ENCODE measurements around the gene FECH. TPM values are rescaled to one million over a fixed set of nuclear protein-coding genes. Genes with fewer than 3 reads are reported as not detected.

Gene FECH
- total and polyA plus RNA-seq, 9 of the 15 experiments (the other 6 are each of a cell fraction or from before 2014, with no cell fraction given), result 19.8 to 170 (median 56.8) TPM

GRCh38 chr18:57629422-57629821, 42.9 kb upstream of the FECH start:
- H3K4me1 ChIP-seq (replicated peaks in 1 of 2; ENCODE audit: control insufficient read depth in 2 of 2, insufficient read depth in 2 of 2, low read length in 2 of 2), result peaks cover 6 to 13% of the 10 kb centered on the region in 2 experiments; a peak in 4 of 5 replicates
- H3K36me3 ChIP-seq (ENCODE audit: control insufficient read depth, insufficient read depth, low read length), result no peaks in the 10 kb centered on the region
- H3K9me3 ChIP-seq (replicated peaks; ENCODE audit: control insufficient read depth, insufficient read depth, low read depth, low read length), result no peaks in the 10 kb centered on the region
- in situ Hi-C loops (cut with MboI) (loop anchor here (10.0 to 25.0 kb wide), 2 partner anchors 233 to 495 kb away; no protein-coding TSS in a partner anchor), intact Hi-C loops (cut with micrococcal nuclease) (no loop called here)
- no peak overlapping the region for H3K4me3 ChIP-seq
- ATAC-seq (no peak), DNase-seq (ENCODE audit: extremely low read depth in 1 of 4, low spot score in 3 of 4) (no peak), FAIRE-seq (no peak)
- H4K20me1 ChIP-seq (replicated peaks; ENCODE audit: control insufficient read depth, insufficient read depth, low read length), result no peaks in the 10 kb centered on the region
- H3K9me1 ChIP-seq (ENCODE audit: control insufficient read depth, insufficient read depth, low read length), result no peaks in the 10 kb centered on the region
- TF ChIP-seq NFIC (IDR thresholded peaks at IDR 0.05) (no peak), PRMT5 (CRISPR knock-in tag; IDR thresholded peaks at IDR 0.05) (no peak)
- CTCF ChIA-PET (ENCODE audit: low intra/inter-chr PET ratio), result interaction anchor here (1.1 kb wide), 1 partner anchor 494 kb away, joined by 5 read pairs; no protein-coding TSS in a partner anchor
- peak overlapping the region; percentile 100 for H2AFZ ChIP-seq (ENCODE audit: low read depth, low read length)
- 100% methylated on average over 5 of the region's 9 CpGs for WGBS (ENCODE audit: insufficient coverage, low coverage, missing lambda C conversion rate)
- no peaks in the 10 kb centered on the region for H3K79me2 ChIP-seq (ENCODE audit: control insufficient read depth, insufficient read depth, low read length)
- no peaks in the 10 kb centered on the region for H3K27me3 ChIP-seq (ENCODE audit: control insufficient read depth in 2 of 2, insufficient read depth in 2 of 2, low read length in 2 of 2)
- no peak overlapping the region; the same call in 2 of the 3 replicates for H3K27ac ChIP-seq (ENCODE audit: extremely low read depth, low read depth, low read length)
- POLR2A ChIA-PET, result interaction anchor here (0.9 kb wide), 1 partner anchor 10 kb away, joined by 3 read pairs; no protein-coding TSS in a partner anchor
- no peak overlapping the region for H3K9ac ChIP-seq (ENCODE audit: insufficient read depth in 1 of 2, low read depth in 2 of 2, low read length in 2 of 2)
- no TSS peak for BruUV-seq (replicated peaks)
- 0 out of 2 replicates have a peak overlapping the region, but pooled peaks have one; percentile 77 for H3K4me2 ChIP-seq (ENCODE audit: insufficient read depth, low read length)

GRCh38 chr18:57627488-57627887, 41.0 kb upstream of the FECH start:
- no peak overlapping the region for H3K27ac ChIP-seq (ENCODE audit: extremely low read depth, low read depth, low read length)
- no peak for ATAC-seq
- DNase-seq (ENCODE audit: extremely low read depth in 1 of 4, low spot score in 3 of 4), result no peak
- H3K9me3 ChIP-seq (replicated peaks; ENCODE audit: control insufficient read depth, insufficient read depth, low read depth, low read length), result no peaks in the 10 kb centered on the region
- no peak for FAIRE-seq
- ChIA-PET CTCF (ENCODE audit: low intra/inter-chr PET ratio) (no interaction called here), POLR2A (no interaction called here)
- H3K27me3 ChIP-seq (ENCODE audit: control insufficient read depth in 2 of 2, insufficient read depth in 2 of 2, low read length in 2 of 2), result no peaks in the 10 kb centered on the region
- H4K20me1 ChIP-seq (replicated peaks; ENCODE audit: control insufficient read depth, insufficient read depth, low read length), result no peaks in the 10 kb centered on the region
- 71% methylated on average over 5 of the region's 5 CpGs for WGBS (ENCODE audit: insufficient coverage, low coverage, missing lambda C conversion rate)
- BruUV-seq (replicated peaks), result no TSS peak
- no peak overlapping the region for H2AFZ ChIP-seq (ENCODE audit: low read depth, low read length)
- no peak overlapping the region for H3K4me2 ChIP-seq (ENCODE audit: insufficient read depth, low read length)
- in situ Hi-C loops (cut with MboI) (loop anchor here (10.0 to 25.0 kb wide), 2 partner anchors 235 to 497 kb away; no protein-coding TSS in a partner anchor), intact Hi-C loops (cut with micrococcal nuclease) (no loop called here)
- H3K4me1 ChIP-seq (replicated peaks in 1 of 2; ENCODE audit: control insufficient read depth in 2 of 2, insufficient read depth in 2 of 2, low read length in 2 of 2), result peaks cover 6 to 18% of the 10 kb centered on the region in 2 experiments; a peak in 4 of 5 replicates
- no peak overlapping the region for H3K9ac ChIP-seq (ENCODE audit: insufficient read depth in 1 of 2, low read depth in 2 of 2, low read length in 2 of 2)
- no peak overlapping the region for H3K4me3 ChIP-seq
- no peaks in the 10 kb centered on the region for H3K9me1 ChIP-seq (ENCODE audit: control insufficient read depth, insufficient read depth, low read length)
- H3K79me2 ChIP-seq (ENCODE audit: control insufficient read depth, insufficient read depth, low read length), result no peaks in the 10 kb centered on the region
- H3K36me3 ChIP-seq (ENCODE audit: control insufficient read depth, insufficient read depth, low read length), result no peaks in the 10 kb centered on the region
- TF ChIP-seq GMEB1 (CRISPR knock-in tag; IDR thresholded peaks at IDR 0.05) (no peak), HDAC1 (IDR thresholded peaks at IDR 0.05) (no peak), TEAD2 (tag; IDR thresholded peaks at IDR 0.05) (no peak), NR3C1 (CRISPR knock-in tag; IDR thresholded peaks at IDR 0.05) (no peak), ASH1L (IDR thresholded peaks at IDR 0.05; ENCODE audit: borderline replicate concordance, low read depth, partially characterized antibody) (no peak), HNRNPH1 (optimal IDR thresholded peaks at IDR 0.05; ENCODE audit: low read depth, low read length) (no peak), DNMT1 (IDR thresholded peaks at IDR 0.05) (no peak), SRSF3 (IDR thresholded peaks at IDR 0.05; ENCODE audit: insufficient read depth, low read length) (no peak), FOXP4 (CRISPR knock-in tag; IDR thresholded peaks at IDR 0.05; ENCODE audit: borderline replicate concordance) (no peak), SMARCA4 (IDR thresholded peaks at IDR 0.05) (no peak)
